K562 treated with DMSO at 1 percent for 4 hours (cell line): Measurements from ENCODE around the gene ALG1L2. TPM values are rescaled to one million over a fixed set of nuclear protein-coding genes. Genes with fewer than 3 reads are reported as not detected.

Experiments
- total RNA-seq: library from RNA; unstranded; fragments of 300-600 nt; gene quantifications from 2 replicates; pipeline ENCODE4 v1.2.3, GENCODE V29; 2022; ENCODE audit not compliant: insufficient read depth

The ALG1L2 gene, protein sequence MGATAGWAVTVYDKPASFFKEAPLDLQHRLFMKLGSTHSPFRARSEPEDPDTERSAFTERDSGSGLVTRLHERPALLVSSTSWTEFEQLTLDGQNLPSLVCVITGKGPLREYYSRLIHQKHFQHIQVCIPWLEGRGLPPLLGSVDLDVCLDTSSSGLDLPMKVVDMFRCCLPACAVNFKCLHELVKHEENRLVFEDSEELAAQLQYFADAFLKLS
- not detected in 2 replicates for total RNA-seq

DNA sequence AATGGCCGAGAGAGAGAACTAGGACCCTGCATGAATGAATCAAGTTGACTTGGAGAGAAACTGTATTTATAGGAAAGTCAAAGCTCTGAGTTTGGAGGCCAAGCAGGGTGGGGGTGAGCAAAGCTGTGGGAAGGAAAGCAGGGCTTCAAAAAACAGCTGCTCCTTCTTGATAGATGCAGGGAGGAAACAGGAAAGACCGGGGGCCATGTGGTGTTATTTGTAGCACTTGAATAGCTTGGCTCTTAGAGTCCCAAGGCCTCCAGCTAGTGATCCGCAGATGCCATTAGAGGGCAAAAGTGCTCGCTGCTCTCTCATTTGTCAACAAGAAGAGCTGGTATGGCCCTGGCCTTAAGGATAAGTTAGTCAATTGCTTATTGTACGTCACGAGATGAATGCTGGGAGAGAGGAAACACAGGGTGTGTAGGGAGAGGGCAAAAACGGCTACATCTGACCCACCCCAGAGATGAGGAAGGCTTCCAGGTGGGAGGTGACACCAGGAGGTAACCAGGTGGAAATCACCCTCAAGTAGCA, at the start of gene ALG1L2:
Gene ALG1L2, plus strand, starts transcription at position 481 of the 531 bp plus-strand sequence. CDS start 186 bp downstream, outside the sequence.

Other genes starting within 250 kb of the ALG1L2 start
- 4.5 and 8.0 TPM in 2 replicates for gene TMCC1, start 188.1 kb upstream of the ALG1L2 start, total RNA-seq
- gene TRH, start 107.1 kb upstream of the ALG1L2 start, total RNA-seq, result not detected in 2 replicates